ENCODE results near the gene PSAPL1.
"Not testable (repeated sequence)": the region's sequence is repeated elsewhere in the genome, so short reads cannot be mapped to it uniquely, and the experiment has no call there.

The PSAPL1 gene

GRCh38 chr4:7461230-7461629 lies 26.5 kb upstream of the PSAPL1 start:
- Histone ChIP-seq H3K4me3 (ENCODE audit: insufficient read depth, low read depth, low read length, poor library complexity, severe bottlenecking) (no peak overlapping the region), H3K9me3 (ENCODE audit: control insufficient read depth, low read length) (no peaks in the 10 kb centered on the region), H3K36me3 (ENCODE audit: control insufficient read depth, insufficient read depth, low read length) (no peaks in the 10 kb centered on the region), H3K4me1 (ENCODE audit: control insufficient read depth, insufficient read depth, low read length, poor library complexity, severe bottlenecking) (no peaks in the 10 kb centered on the region), H3K27ac (ENCODE audit: insufficient read depth, low read length, poor library complexity, severe bottlenecking) (no peak overlapping the region), H3K27me3 (replicated peaks; ENCODE audit: control insufficient read depth, insufficient read depth, low read length, poor library complexity, severe bottlenecking) (no peaks in the 10 kb centered on the region)
- no peak for DNase-seq

- Histone ChIP-seq H3K27ac (ENCODE audit: insufficient read depth, low read length, poor library complexity, severe bottlenecking) (no peak overlapping the region), H3K9me3 (ENCODE audit: control insufficient read depth, low read length) (no peaks in the 10 kb centered on the region), H3K36me3 (ENCODE audit: control insufficient read depth, insufficient read depth, low read length) (no peaks in the 10 kb centered on the region), H3K4me1 (ENCODE audit: control insufficient read depth, insufficient read depth, low read length, poor library complexity, severe bottlenecking) (no peaks in the 10 kb centered on the region), H3K4me3 (ENCODE audit: insufficient read depth, low read depth, low read length, poor library complexity, severe bottlenecking) (no peak overlapping the region), H3K27me3 (replicated peaks; ENCODE audit: control insufficient read depth, insufficient read depth, low read length, poor library complexity, severe bottlenecking) (no peaks in the 10 kb centered on the region)
- DNase-seq = no peak
These were observed 25.8 kb upstream of the PSAPL1 start for GRCh38 chr4:7460566-7460965.

DNA sequence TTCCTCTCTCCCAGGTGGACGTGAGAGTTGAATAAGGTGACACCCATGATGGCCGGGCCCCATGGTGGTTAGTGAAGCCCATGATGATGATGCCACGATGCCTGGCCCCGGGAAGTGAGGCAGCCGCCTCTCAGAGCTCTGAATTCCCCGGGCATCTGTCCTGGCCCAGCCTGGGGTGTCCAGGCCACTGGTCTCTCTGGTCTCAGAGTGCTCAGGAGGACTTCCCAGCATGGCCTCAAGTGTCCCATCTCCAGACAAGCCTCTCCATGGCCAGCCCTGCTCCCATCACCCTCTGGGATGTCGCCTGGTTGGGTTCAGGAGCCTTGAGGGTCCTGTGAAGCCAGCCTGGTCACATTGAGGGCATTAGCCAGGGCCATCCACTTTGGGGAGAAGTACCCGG lies 24.7 kb upstream of the PSAPL1 start:
- DNase-seq = no peak
- Histone ChIP-seq H3K4me3 (ENCODE audit: insufficient read depth, low read depth, low read length, poor library complexity, severe bottlenecking) (no peak overlapping the region), H3K36me3 (ENCODE audit: control insufficient read depth, insufficient read depth, low read length) (no peaks in the 10 kb centered on the region), H3K27ac (ENCODE audit: insufficient read depth, low read length, poor library complexity, severe bottlenecking) (no peak overlapping the region), H3K4me1 (ENCODE audit: control insufficient read depth, insufficient read depth, low read length, poor library complexity, severe bottlenecking) (no peaks in the 10 kb centered on the region), H3K27me3 (replicated peaks; ENCODE audit: control insufficient read depth, insufficient read depth, low read length, poor library complexity, severe bottlenecking) (no peaks in the 10 kb centered on the region), H3K9me3 (ENCODE audit: control insufficient read depth, low read length) (no peaks in the 10 kb centered on the region)

DNA sequence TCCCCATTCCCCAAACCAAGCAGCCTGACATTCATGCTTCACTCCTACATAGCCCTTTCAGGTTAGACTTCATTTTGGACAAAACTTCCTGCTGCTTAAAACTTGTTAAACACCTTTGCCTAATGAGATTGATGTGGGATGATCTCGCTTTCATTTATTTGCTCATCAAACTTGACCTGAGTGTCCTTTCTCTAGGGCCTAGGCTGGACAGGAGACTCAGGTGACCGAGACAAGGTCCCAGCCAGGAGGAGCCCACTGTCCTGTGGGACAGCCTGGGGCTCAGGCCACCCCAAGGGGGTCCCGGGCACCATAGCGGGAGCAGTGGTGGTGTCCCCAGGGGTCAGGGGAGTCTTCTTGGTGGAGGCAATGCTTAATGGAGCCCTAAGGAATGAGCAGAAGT lies 23.7 kb upstream of the PSAPL1 start:
- no peaks in the 10 kb centered on the region for H3K4me1 ChIP-seq (ENCODE audit: control insufficient read depth, insufficient read depth, low read length, poor library complexity, severe bottlenecking)
- no peaks in the 10 kb centered on the region for H3K27me3 ChIP-seq (replicated peaks; ENCODE audit: control insufficient read depth, insufficient read depth, low read length, poor library complexity, severe bottlenecking)
- H3K36me3 ChIP-seq (ENCODE audit: control insufficient read depth, insufficient read depth, low read length) = no peaks in the 10 kb centered on the region
- DNase-seq = no peak
- no peak overlapping the region for H3K27ac ChIP-seq (ENCODE audit: insufficient read depth, low read length, poor library complexity, severe bottlenecking)
- no peak overlapping the region for H3K4me3 ChIP-seq (ENCODE audit: insufficient read depth, low read depth, low read length, poor library complexity, severe bottlenecking)
- H3K9me3 ChIP-seq (ENCODE audit: control insufficient read depth, low read length) = no peaks in the 10 kb centered on the region

GRCh38 chr4:7458066-7458425 lies 23.3 kb upstream of the PSAPL1 start:
- DNase-seq = no peak
- Histone ChIP-seq H3K4me3 (ENCODE audit: insufficient read depth, low read depth, low read length, poor library complexity, severe bottlenecking) (no peak overlapping the region), H3K27ac (ENCODE audit: insufficient read depth, low read length, poor library complexity, severe bottlenecking) (no peak overlapping the region), H3K27me3 (replicated peaks; ENCODE audit: control insufficient read depth, insufficient read depth, low read length, poor library complexity, severe bottlenecking) (no peaks in the 10 kb centered on the region), H3K4me1 (ENCODE audit: control insufficient read depth, insufficient read depth, low read length, poor library complexity, severe bottlenecking) (no peaks in the 10 kb centered on the region), H3K36me3 (ENCODE audit: control insufficient read depth, insufficient read depth, low read length) (no peaks in the 10 kb centered on the region), H3K9me3 (ENCODE audit: control insufficient read depth, low read length) (no peaks in the 10 kb centered on the region)

DNA sequence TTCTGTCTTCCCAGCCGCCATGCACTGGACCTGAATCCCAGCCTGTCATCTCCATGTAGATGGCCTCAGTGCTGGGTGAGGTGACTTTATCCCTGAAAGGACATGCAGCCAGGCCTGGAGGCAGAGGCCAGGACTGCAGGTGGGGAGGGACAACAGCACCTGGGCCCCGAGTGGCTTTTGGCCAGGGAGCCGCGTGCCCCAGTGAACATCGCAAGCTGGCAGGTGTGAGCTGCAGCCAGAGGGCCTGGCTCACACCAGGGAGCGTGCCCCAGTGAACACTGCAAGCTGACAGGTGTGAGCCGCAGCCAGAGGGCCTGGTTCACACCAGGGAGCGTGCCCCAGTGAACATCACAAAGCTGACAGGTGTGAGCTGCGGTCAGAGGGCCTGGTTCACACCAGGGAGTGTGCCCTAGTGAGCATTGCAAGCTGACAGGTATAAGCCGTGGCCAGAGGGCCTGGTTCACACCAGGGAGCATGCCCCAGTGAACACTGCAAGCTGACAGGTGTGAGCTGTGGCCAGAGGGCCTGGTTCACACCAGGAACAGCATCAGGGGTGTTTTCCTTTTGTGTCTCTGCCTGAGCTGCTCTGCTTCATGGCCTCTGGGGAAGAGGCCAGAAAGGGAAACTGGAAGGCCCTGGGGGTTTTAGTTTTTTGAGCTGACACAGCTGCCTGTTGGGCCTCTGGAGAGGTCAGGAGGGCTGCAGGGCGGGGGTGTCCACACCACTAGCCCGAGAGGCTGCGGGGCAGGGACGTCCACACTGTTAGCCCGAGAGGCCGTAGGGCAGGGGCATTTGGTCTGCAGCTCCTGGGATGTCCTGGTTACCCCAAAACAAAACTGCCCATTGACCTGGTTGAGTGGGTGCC lies 22.7 kb upstream of the PSAPL1 start:
- no peak for DNase-seq
- Histone ChIP-seq H3K36me3 (ENCODE audit: control insufficient read depth, insufficient read depth, low read length) (no peaks in the 10 kb centered on the region), H3K9me3 (ENCODE audit: control insufficient read depth, low read length) (no peaks in the 10 kb centered on the region), H3K4me3 (ENCODE audit: insufficient read depth, low read depth, low read length, poor library complexity, severe bottlenecking) (no peak overlapping the region), H3K27ac (ENCODE audit: insufficient read depth, low read length, poor library complexity, severe bottlenecking) (no peak overlapping the region), H3K27me3 (replicated peaks; ENCODE audit: control insufficient read depth, insufficient read depth, low read length, poor library complexity, severe bottlenecking) (no peaks in the 10 kb centered on the region), H3K4me1 (ENCODE audit: control insufficient read depth, insufficient read depth, low read length, poor library complexity, severe bottlenecking) (no peaks in the 10 kb centered on the region)

DNA sequence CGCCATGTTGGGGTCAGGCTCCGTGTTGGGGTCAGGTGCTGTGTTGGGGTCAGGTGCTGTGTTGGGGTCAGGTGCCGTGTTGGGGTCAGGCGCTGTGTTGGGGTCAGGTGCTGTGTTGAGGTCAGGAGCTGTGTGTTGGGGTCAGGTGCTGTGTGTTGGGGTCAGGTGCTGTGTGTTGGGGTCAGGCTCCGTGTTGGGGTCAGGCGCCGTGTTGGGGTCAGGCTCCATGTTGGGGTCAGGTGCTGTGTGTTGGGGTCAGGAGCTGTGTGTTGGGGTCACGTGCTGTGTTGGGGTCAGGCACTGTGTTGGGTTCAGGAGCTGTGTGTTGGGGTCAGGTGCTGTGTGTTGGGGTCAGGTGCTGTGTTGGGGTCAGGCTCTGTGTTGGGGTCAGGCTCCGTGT lies 18.1 kb upstream of the PSAPL1 start:
- DNase-seq; H3K4me3 ChIP-seq (ENCODE audit: insufficient read depth, low read depth, low read length, poor library complexity, severe bottlenecking); H3K9me3 ChIP-seq (ENCODE audit: control insufficient read depth, low read length); H3K4me1 ChIP-seq (ENCODE audit: control insufficient read depth, insufficient read depth, low read length, poor library complexity, severe bottlenecking); H3K36me3 ChIP-seq (ENCODE audit: control insufficient read depth, insufficient read depth, low read length); H3K27me3 ChIP-seq (replicated peaks; ENCODE audit: control insufficient read depth, insufficient read depth, low read length, poor library complexity, severe bottlenecking); H3K27ac ChIP-seq (ENCODE audit: insufficient read depth, low read length, poor library complexity, severe bottlenecking): not testable (repeated sequence)

DNA sequence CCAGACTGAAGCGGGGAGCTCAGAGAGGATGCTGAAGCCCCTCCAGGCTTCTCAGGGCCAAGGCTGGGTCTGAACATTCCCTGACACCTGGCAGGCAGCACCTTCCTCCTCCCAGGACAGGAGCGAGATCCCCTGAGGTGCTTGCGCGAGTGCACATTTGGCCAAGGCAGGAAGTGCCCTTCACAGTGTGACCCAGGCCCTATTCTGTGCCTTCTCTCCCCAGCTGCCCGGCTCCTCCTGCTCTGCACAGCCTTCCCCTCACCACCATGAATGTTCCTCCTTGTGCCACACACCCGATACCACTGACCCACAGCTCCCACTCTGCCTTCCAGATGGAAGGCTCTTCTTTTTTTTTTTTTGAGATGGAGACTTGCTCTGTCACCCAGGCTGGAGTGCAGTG lies 17.1 kb upstream of the PSAPL1 start:
- DNase-seq = no peak
- H3K36me3 ChIP-seq (ENCODE audit: control insufficient read depth, insufficient read depth, low read length) = no peaks in the 10 kb centered on the region
- H3K4me3 ChIP-seq (ENCODE audit: insufficient read depth, low read depth, low read length, poor library complexity, severe bottlenecking) = no peak overlapping the region
- H3K27me3 ChIP-seq (replicated peaks; ENCODE audit: control insufficient read depth, insufficient read depth, low read length, poor library complexity, severe bottlenecking) = no peaks in the 10 kb centered on the region
- H3K27ac ChIP-seq (ENCODE audit: insufficient read depth, low read length, poor library complexity, severe bottlenecking) = no peak overlapping the region
- H3K9me3 ChIP-seq (ENCODE audit: control insufficient read depth, low read length) = no peaks in the 10 kb centered on the region
- H3K4me1 ChIP-seq (ENCODE audit: control insufficient read depth, insufficient read depth, low read length, poor library complexity, severe bottlenecking) = no peaks in the 10 kb centered on the region

DNA sequence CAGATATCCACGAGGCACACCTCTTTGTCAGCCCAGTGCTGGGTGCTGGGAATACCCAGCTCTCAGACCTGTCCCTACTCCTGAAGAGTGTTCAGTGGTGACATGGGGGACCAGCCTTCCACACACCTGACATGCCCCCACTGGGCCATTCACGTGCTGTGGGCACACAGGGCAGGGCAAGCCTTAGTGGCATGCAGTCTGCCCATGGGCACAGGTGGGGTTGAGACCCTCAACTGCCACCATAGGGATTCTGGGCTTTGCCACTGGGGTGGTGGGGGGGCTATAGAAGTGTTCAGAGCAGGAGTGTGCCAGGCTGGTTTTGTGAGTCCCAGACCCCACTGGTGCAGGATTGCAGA lies 16.7 kb upstream of the PSAPL1 start:
- H3K27ac ChIP-seq (ENCODE audit: insufficient read depth, low read length, poor library complexity, severe bottlenecking) = no peak overlapping the region
- H3K9me3 ChIP-seq (ENCODE audit: control insufficient read depth, low read length) = no peaks in the 10 kb centered on the region
- H3K4me1 ChIP-seq (ENCODE audit: control insufficient read depth, insufficient read depth, low read length, poor library complexity, severe bottlenecking) = no peaks in the 10 kb centered on the region
- H3K4me3 ChIP-seq (ENCODE audit: insufficient read depth, low read depth, low read length, poor library complexity, severe bottlenecking) = no peak overlapping the region
- no peak for DNase-seq
- H3K27me3 ChIP-seq (replicated peaks; ENCODE audit: control insufficient read depth, insufficient read depth, low read length, poor library complexity, severe bottlenecking) = no peaks in the 10 kb centered on the region
- H3K36me3 ChIP-seq (ENCODE audit: control insufficient read depth, insufficient read depth, low read length) = no peaks in the 10 kb centered on the region

DNA sequence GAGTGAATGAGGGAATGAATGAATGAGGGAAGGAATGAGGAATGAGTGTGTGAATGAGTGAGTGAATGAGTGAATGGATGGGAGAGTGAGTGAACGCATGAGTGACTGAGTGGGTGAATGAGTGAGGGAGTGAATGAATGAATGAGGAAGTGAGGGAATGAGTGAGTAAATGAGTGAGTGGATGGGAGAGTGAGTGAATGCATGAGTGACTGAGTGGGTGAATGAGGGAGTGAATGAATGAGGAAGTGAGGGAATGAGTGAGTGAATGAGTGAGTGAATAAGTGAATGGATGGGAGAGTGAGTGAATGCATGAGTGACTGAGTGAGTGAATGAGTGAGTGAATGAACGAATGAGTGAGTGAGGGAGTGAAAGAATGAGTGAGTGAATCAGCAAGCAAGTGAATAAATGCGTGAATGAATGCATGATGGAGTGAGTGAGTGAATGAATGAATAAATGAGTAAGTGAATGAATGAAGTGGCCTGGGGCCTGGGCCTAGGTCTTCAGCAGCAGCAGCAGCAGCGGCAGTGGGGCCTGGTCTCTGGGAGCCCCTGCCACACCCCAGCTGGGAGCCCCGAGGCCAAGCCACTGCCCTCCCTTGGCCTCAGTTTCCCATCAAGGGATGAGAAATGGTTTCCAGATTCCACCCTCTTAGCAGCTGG lies 16.2 kb upstream of the PSAPL1 start:
- Histone ChIP-seq H3K9me3 (ENCODE audit: control insufficient read depth, low read length) (no peaks in the 10 kb centered on the region), H3K36me3 (ENCODE audit: control insufficient read depth, insufficient read depth, low read length) (no peaks in the 10 kb centered on the region), H3K27me3 (replicated peaks; ENCODE audit: control insufficient read depth, insufficient read depth, low read length, poor library complexity, severe bottlenecking) (no peaks in the 10 kb centered on the region), H3K4me3 (ENCODE audit: insufficient read depth, low read depth, low read length, poor library complexity, severe bottlenecking) (no peak overlapping the region), H3K27ac (ENCODE audit: insufficient read depth, low read length, poor library complexity, severe bottlenecking) (no peak overlapping the region), H3K4me1 (ENCODE audit: control insufficient read depth, insufficient read depth, low read length, poor library complexity, severe bottlenecking) (no peaks in the 10 kb centered on the region)
- DNase-seq = no peak
